ENCODE data around the gene RFXANK.
"Not testable (repeated sequence)": the region's sequence is repeated elsewhere in the genome, so short reads cannot be mapped to it uniquely, and the experiment has no call there.

RFXANK gene, protein sequence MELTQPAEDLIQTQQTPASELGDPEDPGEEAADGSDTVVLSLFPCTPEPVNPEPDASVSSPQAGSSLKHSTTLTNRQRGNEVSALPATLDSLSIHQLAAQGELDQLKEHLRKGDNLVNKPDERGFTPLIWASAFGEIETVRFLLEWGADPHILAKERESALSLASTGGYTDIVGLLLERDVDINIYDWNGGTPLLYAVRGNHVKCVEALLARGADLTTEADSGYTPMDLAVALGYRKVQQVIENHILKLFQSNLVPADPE

DNA sequence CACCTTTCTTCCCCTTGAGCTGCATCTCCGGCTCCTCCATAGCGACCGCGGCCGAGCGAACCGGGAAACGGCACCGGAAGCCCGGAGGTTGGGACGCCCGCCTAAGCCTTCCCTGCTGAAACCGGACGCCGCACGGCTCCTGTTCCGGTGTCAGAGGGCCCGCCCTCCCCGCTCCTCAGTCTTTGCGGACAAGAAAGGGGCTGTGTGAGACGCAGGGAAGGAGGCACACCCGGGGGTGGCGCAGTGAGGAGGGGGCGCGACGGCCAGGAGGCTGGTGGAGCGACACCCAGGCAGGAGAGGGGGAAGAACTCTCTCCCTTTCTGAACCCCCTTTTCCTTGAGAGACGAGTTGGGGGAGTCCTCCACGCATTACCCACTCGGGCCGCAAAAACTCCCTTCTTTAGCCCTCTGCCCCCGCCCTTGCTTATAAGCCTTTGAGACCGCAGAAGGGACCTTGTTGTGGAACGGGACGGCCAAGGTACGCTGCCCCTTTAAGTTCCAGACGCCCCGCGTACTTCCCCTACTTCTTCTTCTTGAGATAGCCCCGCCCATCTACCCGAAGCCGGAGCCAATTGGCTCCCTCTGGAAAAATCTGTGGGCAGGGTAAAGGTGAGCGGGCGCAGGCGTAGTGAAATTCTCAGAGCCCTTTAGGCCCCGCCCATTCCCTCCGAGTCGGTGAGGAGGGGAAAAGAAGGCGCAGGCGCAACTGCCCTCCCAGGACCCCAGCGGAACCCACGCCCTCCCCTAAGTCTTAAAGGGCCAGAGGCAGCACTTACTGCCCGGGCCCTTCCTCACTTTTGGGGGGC lies at the start of gene RFXANK, which contains the start of gene BORCS8:
Gene RFXANK, plus strand, starts transcription at position 181 of the 805 bp plus-strand sequence. CDS start 1,689 bp downstream, outside the sequence.
Gene BORCS8, minus strand, starts transcription at position 75 of the 805 bp plus-strand sequence. Its CDS starts 35 bp downstream, at position 40.
- H3K27ac ChIP-seq (ENCODE audit: low read depth in 2 of 2, low read length in 2 of 2): peak within 1 kb of the TSS; percentile 98 to 100
- H3K27me3 ChIP-seq (ENCODE audit: control insufficient read depth in 2 of 2, insufficient read depth in 2 of 2, low read length in 2 of 2): no peaks in the 10 kb centered on the region
- peaks cover 19 to 23% of the 10 kb centered on the region in 2 donors for H3K4me1 ChIP-seq (ENCODE audit: control insufficient read depth in 2 of 2, insufficient read depth in 2 of 2, low read length in 2 of 2)

DNA sequence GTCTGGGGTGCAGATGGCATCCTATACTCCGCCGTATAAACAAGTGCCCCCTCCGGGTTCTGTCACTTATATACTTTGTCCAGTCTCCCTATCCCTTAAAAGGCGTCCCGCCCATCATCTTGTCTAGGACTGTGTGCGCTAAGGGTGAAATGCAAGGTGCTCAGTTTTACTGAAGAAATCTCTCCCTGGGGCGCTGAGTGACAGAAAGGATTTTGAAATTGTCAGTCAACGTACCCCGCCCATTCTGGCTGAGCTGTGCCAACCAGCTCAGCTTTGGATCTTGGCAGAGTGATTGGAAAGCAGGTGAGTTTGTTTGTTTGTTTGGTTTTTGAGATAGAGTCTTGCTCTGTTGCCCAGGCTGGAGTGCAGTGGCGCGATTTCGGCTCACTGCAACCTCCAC lies 49.7 kb upstream of the RFXANK start:
- Histone ChIP-seq H3K27ac (ENCODE audit: low read depth in 2 of 2, low read length in 2 of 2) (no peak overlapping the region), H3K27me3 (ENCODE audit: control insufficient read depth in 2 of 2, insufficient read depth in 2 of 2, low read length in 2 of 2) (no peaks in the 10 kb centered on the region), H3K4me3 (ENCODE audit: low read length in 2 of 2) (no peak overlapping the region), H3K9me3 (ENCODE audit: control insufficient read depth in 2 of 2, low read length in 2 of 2) (no peaks in the 10 kb centered on the region), H3K36me3 (ENCODE audit: control insufficient read depth in 2 of 2, insufficient read depth in 2 of 2, low read length in 2 of 2) (peaks cover 2 to 6% of the 10 kb centered on the region in 2 donors), H3K9ac (ENCODE audit: low read depth in 1 of 2, low read length in 2 of 2) (no peak overlapping the region), H3K4me1 (ENCODE audit: control insufficient read depth in 2 of 2, insufficient read depth in 2 of 2, low read length in 2 of 2) (peaks cover 6 to 7% of the 10 kb centered on the region in 2 donors)

More for the DNA sequence above, at the start of gene RFXANK, which contains the start of gene BORCS8:
- Histone ChIP-seq H3K9me3 (ENCODE audit: control insufficient read depth in 2 of 2, low read length in 2 of 2) (no peaks in the 10 kb centered on the region), H3K9ac (ENCODE audit: low read depth in 1 of 2, low read length in 2 of 2) (peak within 1 kb of the TSS; percentile 97 to 100), H3K36me3 (ENCODE audit: control insufficient read depth in 2 of 2, insufficient read depth in 2 of 2, low read length in 2 of 2) (peaks cover 5 to 7% of the 10 kb centered on the region in 2 donors), H3K4me3 (ENCODE audit: low read length in 2 of 2) (peak within 1 kb of the TSS; percentile 93 to 97)

DNA sequence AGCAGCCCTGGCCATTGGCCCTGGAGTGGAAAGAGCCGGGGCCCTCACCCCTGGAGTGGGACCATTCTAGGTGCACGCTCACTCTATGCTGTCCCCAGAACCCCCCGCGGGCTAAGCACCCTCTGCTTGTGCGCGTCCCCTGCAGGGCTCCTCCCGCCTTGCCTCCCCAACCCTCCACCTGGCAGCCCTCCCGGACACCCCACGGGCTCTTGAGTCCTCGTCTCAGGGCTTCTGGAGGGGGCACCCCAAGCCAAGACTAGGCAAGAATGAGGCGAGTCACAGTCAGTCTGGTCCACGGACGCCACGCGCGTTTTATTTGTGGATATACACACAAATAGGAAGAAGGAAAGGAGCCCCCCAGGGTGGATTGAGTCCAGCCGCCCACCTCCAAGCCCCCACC lies 46.8 kb upstream of the RFXANK start:
- Histone ChIP-seq H3K27ac (ENCODE audit: low read depth in 2 of 2, low read length in 2 of 2) (no peak overlapping the region), H3K4me1 (ENCODE audit: control insufficient read depth in 2 of 2, insufficient read depth in 2 of 2, low read length in 2 of 2) (no peaks in the 10 kb centered on the region), H3K4me3 (ENCODE audit: low read length in 2 of 2) (no peak overlapping the region), H3K36me3 (ENCODE audit: control insufficient read depth in 2 of 2, insufficient read depth in 2 of 2, low read length in 2 of 2) (peaks cover 4 to 15% of the 10 kb centered on the region in 2 donors), H3K9ac (ENCODE audit: low read depth in 1 of 2, low read length in 2 of 2) (no peak overlapping the region), H3K9me3 (ENCODE audit: control insufficient read depth in 2 of 2, low read length in 2 of 2) (no peaks in the 10 kb centered on the region), H3K27me3 (ENCODE audit: control insufficient read depth in 2 of 2, insufficient read depth in 2 of 2, low read length in 2 of 2) (no peaks in the 10 kb centered on the region)

DNA sequence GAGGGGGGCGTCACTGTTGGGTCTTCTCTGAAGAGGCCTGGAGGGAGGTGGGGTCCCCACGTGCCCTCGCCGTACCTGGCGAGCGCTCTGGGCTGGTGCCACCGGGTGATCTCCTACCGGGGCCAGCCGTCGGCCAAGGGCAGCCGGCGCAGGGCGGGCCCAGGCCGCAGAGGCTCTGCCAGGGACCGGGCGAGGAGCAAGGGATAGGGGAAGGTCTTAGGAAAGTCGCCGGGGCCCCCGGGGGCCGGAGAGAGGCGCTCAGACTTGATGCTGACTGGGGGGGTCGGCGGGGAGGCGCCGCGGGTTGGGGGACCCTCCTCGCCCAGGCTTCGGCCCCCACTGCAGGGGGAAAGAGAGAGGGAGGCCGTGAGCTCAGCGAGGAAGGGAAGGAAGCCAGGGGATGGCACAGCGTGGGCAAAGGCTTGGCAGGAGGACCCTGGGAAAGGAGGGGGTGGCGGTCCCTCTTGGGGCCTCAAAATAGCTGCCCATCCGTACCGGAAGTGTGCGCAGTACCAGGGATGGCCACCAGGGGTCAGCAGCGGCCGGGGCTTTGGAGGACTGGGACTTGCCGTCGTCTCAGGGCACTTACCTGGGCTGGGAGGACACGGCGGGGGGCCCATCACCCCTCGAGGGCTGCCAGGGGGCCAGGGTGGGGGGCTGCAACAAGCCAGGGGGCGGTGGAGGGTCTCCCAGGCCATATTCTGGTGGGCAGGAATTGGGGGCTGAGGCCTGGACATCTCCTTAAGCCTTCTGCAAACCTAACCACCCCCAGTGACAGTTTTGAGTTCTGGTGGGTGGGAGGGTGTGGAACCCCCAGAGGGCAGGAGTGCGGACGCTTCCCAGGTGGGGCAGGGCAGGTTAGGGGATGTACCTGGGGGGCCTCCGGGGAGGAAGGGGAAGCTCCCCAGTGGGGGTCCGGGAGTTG lies 46.1 kb upstream of the RFXANK start:
- no peak overlapping the region for H3K9ac ChIP-seq (ENCODE audit: low read depth in 1 of 2, low read length in 2 of 2)
- no peaks in the 10 kb centered on the region for H3K4me1 ChIP-seq (ENCODE audit: control insufficient read depth in 2 of 2, insufficient read depth in 2 of 2, low read length in 2 of 2)
- H3K9me3 ChIP-seq (ENCODE audit: control insufficient read depth in 2 of 2, low read length in 2 of 2): no peaks in the 10 kb centered on the region
- H3K27me3 ChIP-seq (ENCODE audit: control insufficient read depth in 2 of 2, insufficient read depth in 2 of 2, low read length in 2 of 2): no peaks in the 10 kb centered on the region
- no peak overlapping the region for H3K4me3 ChIP-seq (ENCODE audit: low read length in 2 of 2)
- no peak overlapping the region for H3K27ac ChIP-seq (ENCODE audit: low read depth in 2 of 2, low read length in 2 of 2)
- peaks cover 4 to 15% of the 10 kb centered on the region in 2 donors for H3K36me3 ChIP-seq (ENCODE audit: control insufficient read depth in 2 of 2, insufficient read depth in 2 of 2, low read length in 2 of 2)

DNA sequence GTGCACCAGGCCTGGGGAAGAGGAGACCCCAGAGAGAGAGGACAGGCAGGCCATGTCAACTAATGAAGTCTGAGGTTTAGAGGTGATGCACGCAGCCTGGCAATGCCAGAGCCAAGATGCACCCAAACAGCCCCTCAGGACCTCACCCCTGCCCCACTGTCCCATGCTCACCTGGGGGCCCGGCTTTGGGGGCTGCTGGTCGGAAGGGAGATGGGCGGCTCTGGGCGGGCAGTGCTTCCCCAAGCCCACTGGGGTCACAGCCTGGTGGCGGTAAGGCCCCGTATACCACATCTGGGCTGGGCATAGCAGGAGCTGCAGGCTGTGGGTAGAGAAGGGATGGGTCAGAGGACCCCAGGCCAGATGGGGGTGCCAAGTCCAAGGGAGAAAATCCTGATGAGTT lies 45.2 kb upstream of the RFXANK start:
- H3K4me3 ChIP-seq (ENCODE audit: low read length in 2 of 2): no peak overlapping the region
- H3K9me3 ChIP-seq (ENCODE audit: control insufficient read depth in 2 of 2, low read length in 2 of 2): no peaks in the 10 kb centered on the region
- peaks cover 4 to 15% of the 10 kb centered on the region in 2 donors for H3K36me3 ChIP-seq (ENCODE audit: control insufficient read depth in 2 of 2, insufficient read depth in 2 of 2, low read length in 2 of 2)

DNA sequence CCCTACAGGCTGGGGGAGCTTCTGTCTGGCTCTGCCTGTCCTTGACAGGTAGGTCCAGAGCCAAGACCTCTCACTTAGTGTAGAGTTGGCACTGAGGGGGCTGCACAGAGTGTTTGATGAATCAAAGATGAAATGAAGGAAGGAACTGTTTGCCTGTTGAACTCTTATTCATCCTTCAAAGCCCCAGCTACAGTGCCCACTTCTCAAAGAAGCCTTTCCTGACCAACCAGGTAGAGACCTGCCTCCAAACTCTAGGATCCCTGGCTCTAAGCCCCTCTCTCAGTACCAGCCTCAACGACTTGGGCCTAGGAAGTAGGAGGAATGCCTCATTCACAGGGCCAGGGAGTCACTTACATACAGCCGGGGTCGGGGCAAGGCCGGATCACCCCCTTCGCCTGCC lies 44.7 kb upstream of the RFXANK start:
- peaks cover 4 to 15% of the 10 kb centered on the region in 2 donors for H3K36me3 ChIP-seq (ENCODE audit: control insufficient read depth in 2 of 2, insufficient read depth in 2 of 2, low read length in 2 of 2)
- H3K4me1 ChIP-seq (ENCODE audit: control insufficient read depth in 2 of 2, insufficient read depth in 2 of 2, low read length in 2 of 2): no peaks in the 10 kb centered on the region

More for the DNA sequence above, 45.2 kb upstream of the RFXANK start:
- H3K4me1 ChIP-seq (ENCODE audit: control insufficient read depth in 2 of 2, insufficient read depth in 2 of 2, low read length in 2 of 2): no peaks in the 10 kb centered on the region
- no peak overlapping the region for H3K9ac ChIP-seq (ENCODE audit: low read depth in 1 of 2, low read length in 2 of 2)
- H3K27me3 ChIP-seq (ENCODE audit: control insufficient read depth in 2 of 2, insufficient read depth in 2 of 2, low read length in 2 of 2): no peaks in the 10 kb centered on the region
- no peak overlapping the region for H3K27ac ChIP-seq (ENCODE audit: low read depth in 2 of 2, low read length in 2 of 2)

DNA sequence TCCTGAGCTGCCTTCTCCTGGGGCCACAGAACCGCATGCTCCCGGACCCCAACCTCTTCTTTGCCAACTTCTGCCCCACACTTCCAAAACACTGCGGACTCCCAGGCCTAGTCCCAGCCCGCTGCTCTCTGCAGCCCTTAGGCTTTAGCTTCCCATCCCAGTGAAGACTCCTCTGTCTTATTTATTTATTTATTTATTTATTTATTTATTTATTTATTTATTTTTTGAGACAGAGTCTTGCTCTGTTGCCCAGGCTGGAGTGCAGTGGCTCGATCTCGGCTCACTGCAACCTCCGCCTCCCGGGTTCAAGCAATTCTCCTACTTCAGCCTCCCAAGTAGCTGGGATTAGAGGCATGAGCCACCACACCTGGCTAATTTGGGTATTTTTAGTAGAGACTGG lies 43.6 kb upstream of the RFXANK start:
- H3K27ac ChIP-seq (ENCODE audit: low read depth in 2 of 2, low read length in 2 of 2); H3K9me3 ChIP-seq (ENCODE audit: control insufficient read depth in 2 of 2, low read length in 2 of 2); H3K4me3 ChIP-seq (ENCODE audit: low read length in 2 of 2); H3K27me3 ChIP-seq (ENCODE audit: control insufficient read depth in 2 of 2, insufficient read depth in 2 of 2, low read length in 2 of 2); H3K4me1 ChIP-seq (ENCODE audit: control insufficient read depth in 2 of 2, insufficient read depth in 2 of 2, low read length in 2 of 2); H3K9ac ChIP-seq (ENCODE audit: low read depth in 1 of 2, low read length in 2 of 2): not testable (repeated sequence)
- peaks cover 4 to 15% of the 10 kb centered on the region in 2 donors for H3K36me3 ChIP-seq (ENCODE audit: control insufficient read depth in 2 of 2, insufficient read depth in 2 of 2, low read length in 2 of 2)

More for the DNA sequence above, 44.7 kb upstream of the RFXANK start:
- Histone ChIP-seq H3K9me3 (ENCODE audit: control insufficient read depth in 2 of 2, low read length in 2 of 2) (no peaks in the 10 kb centered on the region), H3K4me3 (ENCODE audit: low read length in 2 of 2) (no peak overlapping the region), H3K27me3 (ENCODE audit: control insufficient read depth in 2 of 2, insufficient read depth in 2 of 2, low read length in 2 of 2) (no peaks in the 10 kb centered on the region), H3K27ac (ENCODE audit: low read depth in 2 of 2, low read length in 2 of 2) (no peak overlapping the region), H3K9ac (ENCODE audit: low read depth in 1 of 2, low read length in 2 of 2) (no peak overlapping the region)

DNA sequence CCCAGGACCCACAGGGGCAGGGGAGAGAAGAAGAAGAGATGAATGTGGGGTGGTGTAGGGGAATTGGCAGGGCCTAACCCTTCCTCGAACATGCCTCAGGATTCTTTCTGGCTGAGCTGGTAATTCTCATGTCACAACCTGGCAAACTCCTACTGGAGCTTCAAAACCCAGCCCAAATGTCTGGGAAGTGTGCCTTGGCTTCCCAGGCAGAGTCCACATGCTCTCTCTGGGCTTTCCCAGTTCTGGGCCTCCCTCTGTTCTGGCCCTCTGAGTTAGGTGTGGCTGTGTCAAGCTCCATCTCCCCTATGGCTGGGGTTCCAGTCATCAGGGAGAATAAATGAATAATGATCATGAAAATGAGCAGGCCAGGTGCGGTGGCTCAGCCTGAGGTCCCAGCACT lies 42.6 kb upstream of the RFXANK start:
- Histone ChIP-seq H3K4me3 (ENCODE audit: low read length in 2 of 2) (no peak overlapping the region), H3K27me3 (ENCODE audit: control insufficient read depth in 2 of 2, insufficient read depth in 2 of 2, low read length in 2 of 2) (no peaks in the 10 kb centered on the region), H3K9ac (ENCODE audit: low read depth in 1 of 2, low read length in 2 of 2) (no peak overlapping the region), H3K36me3 (ENCODE audit: control insufficient read depth in 2 of 2, insufficient read depth in 2 of 2, low read length in 2 of 2) (peaks cover 4 to 15% of the 10 kb centered on the region in 2 donors), H3K4me1 (ENCODE audit: control insufficient read depth in 2 of 2, insufficient read depth in 2 of 2, low read length in 2 of 2) (no peaks in the 10 kb centered on the region), H3K27ac (ENCODE audit: low read depth in 2 of 2, low read length in 2 of 2) (no peak overlapping the region), H3K9me3 (ENCODE audit: control insufficient read depth in 2 of 2, low read length in 2 of 2) (no peaks in the 10 kb centered on the region)

DNA sequence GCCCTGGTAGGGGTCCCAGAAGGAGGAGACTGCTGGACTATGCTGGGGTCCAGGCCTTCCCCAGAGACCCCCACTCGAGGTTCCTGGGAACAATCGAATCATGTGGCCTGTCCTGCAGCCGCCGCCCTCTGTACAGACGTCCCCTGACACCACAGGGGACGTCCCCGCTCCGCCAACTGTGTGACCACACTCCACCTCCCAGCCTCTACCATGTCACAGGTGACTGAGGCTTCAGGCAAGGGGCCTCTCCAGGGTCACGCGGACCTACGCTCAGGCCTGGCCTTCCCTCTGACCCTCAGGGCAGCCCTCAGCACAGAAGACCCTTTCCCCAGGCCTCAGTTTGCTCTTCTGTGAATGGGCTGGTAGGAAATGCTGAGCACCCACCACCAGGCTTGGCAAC lies 40.6 kb upstream of the RFXANK start:
- Histone ChIP-seq H3K9ac (ENCODE audit: low read depth in 1 of 2, low read length in 2 of 2) (no peak overlapping the region), H3K36me3 (ENCODE audit: control insufficient read depth in 2 of 2, insufficient read depth in 2 of 2, low read length in 2 of 2) (peaks cover 4 to 15% of the 10 kb centered on the region in 2 donors)

More for the DNA sequence above, 40.6 kb upstream of the RFXANK start:
- Histone ChIP-seq H3K4me1 (ENCODE audit: control insufficient read depth in 2 of 2, insufficient read depth in 2 of 2, low read length in 2 of 2) (no peaks in the 10 kb centered on the region), H3K27me3 (ENCODE audit: control insufficient read depth in 2 of 2, insufficient read depth in 2 of 2, low read length in 2 of 2) (no peaks in the 10 kb centered on the region), H3K9me3 (ENCODE audit: control insufficient read depth in 2 of 2, low read length in 2 of 2) (no peaks in the 10 kb centered on the region), H3K27ac (ENCODE audit: low read depth in 2 of 2, low read length in 2 of 2) (no peak overlapping the region), H3K4me3 (ENCODE audit: low read length in 2 of 2) (no peak overlapping the region)
